HG02588 (cell line): Measurements from ENCODE around the gene COL6A1.
"Not testable (repeated sequence)": the region's sequence is repeated elsewhere in the genome, so short reads cannot be mapped to it uniquely, and the experiment has no call there.

ENCODE experiments used
- ATAC-seq: cut with Tn5 transposase; IDR thresholded peaks from one replicate; pipeline ENCODE4 v1.9.1; 2021; ENCODE audit warnings: mild to moderate bottlenecking, moderate library complexity; ENCODE audit not compliant: unreplicated experiment

Gene COL6A1

DNA sequence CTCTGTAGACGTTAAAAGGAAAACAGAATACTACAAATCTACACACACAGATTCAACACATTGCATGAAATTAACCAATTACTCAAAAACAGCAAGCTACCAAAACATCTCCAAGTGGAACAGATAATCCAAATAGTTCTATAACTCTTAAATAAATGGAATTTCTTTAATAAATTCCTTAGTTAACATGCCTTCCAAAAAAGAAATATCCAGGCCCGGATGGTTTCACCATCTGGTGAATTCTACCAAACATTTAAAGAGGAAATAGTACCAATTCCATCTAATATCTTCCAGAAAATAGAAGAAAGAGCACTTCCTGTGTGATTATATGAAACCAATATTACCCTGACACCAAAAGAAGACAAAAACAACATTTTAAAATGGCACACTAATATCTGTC, 63.6 kb downstream of the COL6A1 start:
- ATAC-seq: no peak

DNA sequence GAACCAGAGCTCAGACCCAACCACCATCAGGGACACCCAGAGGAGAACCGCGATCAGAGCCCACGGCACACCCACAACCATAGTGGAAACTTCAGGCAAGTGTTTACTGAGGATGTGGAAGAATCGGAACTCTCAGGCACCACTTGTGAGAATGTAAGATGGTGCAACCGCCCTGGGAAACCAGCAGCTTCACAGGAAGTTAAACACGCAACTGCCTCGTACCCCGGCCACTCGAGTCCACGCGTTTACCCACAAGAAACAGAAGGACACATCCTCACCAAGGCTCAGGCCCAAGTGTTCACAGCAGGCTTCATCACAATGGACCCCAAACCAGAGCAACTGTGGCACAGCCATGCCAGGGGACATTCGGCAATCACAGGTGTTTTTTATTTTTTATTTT, 64.9 kb downstream of the COL6A1 start:
- no peak for ATAC-seq

GRCh38 chr21:46046906-46047305, 65.3 kb downstream of the COL6A1 start:
- not testable (repeated sequence) for ATAC-seq

DNA sequence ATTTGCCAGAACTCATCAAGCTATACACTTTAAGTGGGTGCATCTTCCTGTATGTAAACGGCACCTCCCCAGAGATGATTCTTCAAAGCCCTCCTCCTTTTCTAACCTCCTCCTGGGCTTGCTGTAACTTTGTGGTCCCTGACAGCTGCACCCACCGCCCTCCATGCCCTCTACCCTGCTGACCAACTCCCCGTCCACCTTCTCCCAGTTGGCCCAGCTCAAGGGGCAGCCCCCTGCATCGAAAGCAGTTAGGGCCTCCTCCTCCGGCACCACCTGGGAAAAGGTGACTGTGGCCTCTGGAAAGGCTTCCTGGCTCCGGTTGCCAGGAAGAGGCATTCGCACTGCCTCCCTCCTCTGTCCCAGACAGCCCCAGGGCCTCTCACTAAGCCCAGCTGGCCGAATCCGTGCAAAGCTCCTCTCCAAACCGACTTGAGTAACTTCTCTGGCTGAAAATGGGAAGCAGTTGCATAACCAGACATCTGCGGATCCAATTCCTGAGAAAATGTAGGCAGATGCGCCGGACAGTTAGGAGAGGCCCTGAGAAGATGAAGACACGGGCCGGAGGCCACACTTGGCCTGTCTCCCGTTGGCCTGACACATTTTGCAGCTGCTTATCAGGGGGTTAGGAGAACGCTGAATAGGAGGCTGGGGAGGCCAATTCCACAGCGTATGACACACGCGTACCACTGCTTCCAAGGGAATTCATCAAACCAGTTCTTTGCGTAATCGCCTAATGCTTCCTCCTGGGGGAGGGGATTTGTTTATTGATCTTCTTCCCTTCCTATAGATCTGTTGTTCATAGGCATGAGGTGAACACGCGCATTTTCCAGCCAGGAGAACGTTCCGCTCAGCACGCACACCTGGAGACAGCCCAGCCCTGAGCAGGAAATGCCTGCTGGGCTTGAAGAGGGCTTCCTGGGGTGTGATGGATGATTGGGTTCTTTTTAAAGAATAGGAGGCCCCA, 67.6 kb downstream of the COL6A1 start:
- ATAC-seq: no peak

GRCh38 chr21:46049890-46050667, 68.5 kb downstream of the COL6A1 start:
- no peak for ATAC-seq

DNA sequence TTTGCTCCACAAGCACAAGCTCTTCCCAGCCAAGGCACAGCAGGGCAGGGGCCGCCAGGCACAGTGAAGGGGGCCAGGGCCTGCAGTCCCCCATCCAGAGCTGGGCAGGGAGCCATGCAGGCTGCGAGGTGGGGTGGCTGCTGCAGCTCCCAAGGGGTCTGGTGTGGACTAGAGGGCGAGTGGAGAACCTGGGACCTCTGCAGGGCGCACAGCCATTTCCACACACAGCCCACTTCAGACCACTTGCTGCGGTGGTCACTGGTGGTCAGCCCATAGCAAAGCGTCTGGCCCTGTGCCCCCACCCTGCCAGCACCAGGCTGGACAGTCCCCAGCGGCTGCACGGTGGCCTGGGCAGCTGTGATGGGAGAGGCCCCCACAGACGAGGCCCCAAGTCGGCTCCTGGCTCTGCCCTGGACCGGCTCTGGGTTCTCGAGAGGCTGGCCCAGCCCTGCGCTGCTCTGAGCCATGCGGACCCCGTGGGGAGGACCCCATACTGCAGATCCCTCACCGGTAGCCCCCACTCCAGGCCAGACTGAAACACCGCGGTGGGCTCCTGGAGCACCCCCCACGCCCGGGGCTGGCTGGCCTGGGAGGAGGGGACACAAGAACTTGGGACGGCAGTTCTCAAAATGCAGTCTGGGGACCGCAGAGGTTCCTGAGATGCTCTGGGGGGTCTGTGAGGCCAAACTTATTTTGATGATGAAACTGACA, 69.3 kb downstream of the COL6A1 start:
- ATAC-seq: no peak

DNA sequence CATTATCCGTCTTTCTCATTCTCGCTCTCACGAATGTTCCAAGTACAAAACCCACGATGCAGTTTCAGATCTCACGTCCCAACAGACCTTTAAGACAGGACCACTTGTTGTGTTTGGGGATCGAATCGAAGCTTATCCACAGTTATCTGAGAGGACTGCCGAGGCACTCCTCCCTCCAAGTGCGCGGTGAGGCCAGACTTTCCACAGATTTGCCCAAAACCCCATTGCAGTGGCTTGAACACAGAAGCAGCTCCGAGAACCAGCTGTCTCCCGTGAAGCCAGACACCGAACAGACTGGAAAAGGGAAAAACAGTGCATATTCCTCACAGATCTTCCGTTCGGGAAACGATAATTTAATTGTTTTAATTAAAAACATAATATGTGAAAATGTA, 69.8 kb downstream of the COL6A1 start:
- no peak for ATAC-seq

GRCh38 chr21:46051821-46052675, 70.5 kb downstream of the COL6A1 start:
- no peak for ATAC-seq

DNA sequence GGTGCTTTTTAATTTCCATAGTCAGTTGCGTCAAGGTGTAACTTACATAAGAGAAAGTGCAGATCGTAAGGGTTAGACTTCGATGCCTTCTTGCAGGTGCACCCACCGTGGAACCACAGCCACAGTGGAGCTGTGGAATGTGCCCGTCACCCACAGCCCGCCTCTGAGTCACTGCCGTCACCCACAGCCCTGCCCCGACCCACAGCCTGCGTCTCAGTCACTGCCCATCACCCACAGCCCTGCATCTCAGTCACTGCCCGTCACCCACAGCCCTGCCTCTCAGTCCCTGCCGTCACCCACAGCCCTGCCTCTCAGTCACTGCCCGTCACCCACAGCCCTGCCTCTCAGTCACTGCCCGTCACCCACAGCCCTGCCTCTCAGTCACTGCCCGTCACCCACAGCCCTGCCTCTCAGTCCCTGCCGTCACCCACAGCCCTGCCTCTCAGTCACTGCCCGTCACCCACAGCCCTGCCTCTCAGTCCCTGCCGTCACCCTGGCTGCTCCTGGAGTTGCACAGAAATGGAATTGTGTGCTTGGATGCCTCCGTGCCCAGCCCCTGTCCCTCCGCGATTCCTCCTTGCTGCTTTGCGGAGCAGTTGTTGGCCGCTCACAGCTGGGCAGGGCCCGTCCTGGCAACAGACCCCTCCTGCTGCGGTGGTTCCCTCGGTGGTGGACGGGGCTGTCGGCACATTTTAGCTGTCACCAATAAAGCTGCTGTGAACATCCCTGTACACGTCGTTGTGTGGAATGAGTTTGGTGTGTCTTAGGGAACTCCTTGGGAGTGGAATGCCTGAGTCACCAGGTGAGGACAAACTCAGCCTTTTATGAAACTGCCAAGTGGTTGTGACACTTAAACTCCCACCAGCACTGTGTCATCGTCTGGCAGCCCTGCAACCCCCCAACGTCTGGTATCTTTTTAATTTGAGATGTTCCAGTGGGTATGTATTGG, 71.4 kb downstream of the COL6A1 start:
- ATAC-seq: no peak

GRCh38 chr21:46054031-46054430, 72.5 kb downstream of the COL6A1 start:
- ATAC-seq: no peak

GRCh38 chr21:46054451-46054881, 72.9 kb downstream of the COL6A1 start:
- no peak for ATAC-seq
